ENCODE results near the gene CS.
"Not testable (repeated sequence)": the region's sequence is repeated elsewhere in the genome, so short reads cannot be mapped to it uniquely, and the experiment has no call there.

Gene CS

GRCh38 chr12:56299853-56300643 lies at the start of gene CS:
TSS of gene CS (minus strand) at chr12:56300330. CDS start at chr12:56300201, 129 bp downstream.
- peak; percentile 94 for DNase-seq

- DNase-seq: no peak
Observed at GRCh38 chr12:56348776-56349175, 48.6 kb upstream of the CS start.

GRCh38 chr12:56347255-56347654 lies 47.1 kb upstream of the CS start:
- DNase-seq: not testable (repeated sequence)

DNA sequence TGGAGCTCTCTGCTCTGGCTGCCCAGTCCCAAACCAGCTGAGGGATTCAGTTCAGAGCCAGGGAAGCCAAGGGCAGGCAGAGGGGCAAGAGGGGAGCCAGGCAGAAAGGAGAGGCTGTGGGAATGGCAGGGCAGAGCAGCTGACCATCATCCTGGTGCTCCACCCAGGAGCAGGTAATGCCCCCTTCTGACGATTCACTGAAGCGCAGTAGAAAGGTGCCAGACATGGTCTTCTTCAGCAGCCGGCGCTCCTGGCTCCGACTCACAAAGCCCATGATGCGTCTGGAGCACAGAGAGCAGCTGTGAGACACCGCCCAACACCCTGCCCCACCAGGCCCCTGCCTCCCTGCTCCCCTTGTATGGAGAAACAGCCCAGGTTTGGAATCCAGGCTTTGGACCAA lies 46.5 kb upstream of the CS start:
- no peak for DNase-seq

DNA sequence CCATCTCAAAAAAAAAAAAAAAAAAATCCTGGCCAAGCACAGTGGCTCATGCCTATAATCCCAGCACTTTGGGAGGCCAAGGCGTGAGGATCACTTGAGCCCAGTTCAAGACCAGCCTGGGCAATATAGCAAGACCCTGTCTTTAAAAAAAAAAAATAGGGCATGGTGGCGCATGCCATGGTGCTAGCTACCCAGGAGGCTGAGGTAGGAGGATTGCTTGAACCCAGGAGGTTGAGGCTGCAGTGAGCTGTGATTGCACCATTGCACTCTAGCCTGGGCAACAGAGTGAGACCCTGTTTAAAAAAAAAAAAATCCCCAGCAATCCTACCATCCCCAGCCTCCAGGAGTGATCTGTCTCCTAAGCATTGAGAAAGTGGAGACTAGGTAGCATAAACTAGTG lies 42.2 kb upstream of the CS start:
- not testable (repeated sequence) for DNase-seq

- DNase-seq: no peak
Observed at GRCh38 chr12:56341616-56342015, 41.5 kb upstream of the CS start.

DNA sequence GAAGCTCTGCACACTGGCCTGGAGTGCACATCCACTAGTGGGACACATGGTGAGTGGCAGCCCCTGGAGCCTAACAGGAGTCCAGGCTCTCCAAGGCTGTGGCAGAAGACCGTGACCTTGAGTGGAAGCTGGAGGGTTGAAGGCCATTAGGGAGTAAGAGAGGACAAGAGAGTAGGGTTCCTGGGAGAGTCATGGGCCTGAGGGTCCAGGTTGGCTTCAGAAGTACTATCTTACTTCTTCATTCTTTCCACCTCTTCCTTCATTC lies 39.0 kb upstream of the CS start:
- no peak for DNase-seq

GRCh38 chr12:56338308-56339157 lies 38.4 kb upstream of the CS start, which contains the start of gene IL23A:
TSS of gene IL23A (plus strand) at chr12:56338884. CDS start at chr12:56339045, 161 bp downstream.
- DNase-seq: peak; percentile 71

DNA sequence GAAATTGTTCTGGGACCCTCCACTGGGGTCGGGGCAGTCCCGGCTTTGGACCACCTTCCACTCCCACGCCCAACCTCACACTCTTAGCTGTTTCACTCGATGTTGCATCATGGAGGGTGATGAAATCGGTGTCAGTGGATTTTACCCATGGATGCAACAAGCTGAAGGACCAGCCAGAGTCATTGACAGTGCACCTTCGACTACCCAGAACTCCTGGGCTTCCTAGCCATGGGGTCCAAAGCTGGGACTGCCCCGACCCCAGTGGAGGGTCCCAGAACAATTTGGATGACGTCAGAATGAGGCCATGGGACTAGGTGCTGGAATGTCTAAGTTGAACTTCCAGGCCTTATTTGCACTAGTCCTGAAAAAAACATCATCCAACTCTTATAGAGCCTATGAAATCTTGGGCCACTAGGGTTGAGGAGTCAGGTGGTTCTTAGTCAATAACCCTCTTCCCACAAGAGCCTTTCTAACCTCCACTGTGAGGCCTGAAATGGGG lies 37.7 kb upstream of the CS start:
- DNase-seq: no peak

DNA sequence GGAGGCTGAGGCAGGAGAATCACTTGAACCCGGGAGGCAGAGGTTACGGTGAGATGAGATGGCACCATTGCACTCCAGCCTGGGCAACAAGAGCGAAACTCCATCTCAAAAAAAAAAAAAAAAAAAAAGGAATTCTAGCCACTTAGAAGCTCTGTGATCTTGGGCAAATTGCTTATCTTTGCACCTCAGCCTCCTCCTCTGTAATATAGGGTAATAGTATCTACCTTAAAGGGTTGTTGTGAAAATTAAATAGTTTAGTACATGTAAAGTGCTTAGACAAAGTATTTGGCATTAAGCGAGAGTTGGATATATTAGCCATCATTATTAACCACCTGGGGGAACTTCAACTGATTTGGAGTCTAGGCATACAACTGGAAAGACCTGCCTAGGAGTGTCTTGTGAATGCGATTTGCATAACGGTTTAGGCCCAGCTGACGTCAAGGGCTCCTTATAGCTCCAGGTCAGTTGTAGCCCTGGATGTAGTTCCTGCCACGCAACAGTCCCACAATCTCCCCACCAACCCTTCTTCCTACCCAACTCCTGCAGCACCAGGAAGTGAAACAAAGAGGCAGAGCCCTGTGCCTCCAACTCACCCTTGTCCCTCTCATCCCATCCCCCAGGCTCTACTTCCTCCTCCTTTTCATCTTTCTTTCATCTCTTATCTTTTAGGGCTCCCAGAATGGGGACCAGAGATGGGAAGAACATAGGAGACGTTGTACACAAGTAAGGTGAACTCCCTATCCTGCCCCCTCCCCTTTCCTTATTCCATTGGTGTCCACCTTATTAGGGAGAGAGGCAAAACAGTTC lies 36.4 kb upstream of the CS start:
- no peak for DNase-seq

DNA sequence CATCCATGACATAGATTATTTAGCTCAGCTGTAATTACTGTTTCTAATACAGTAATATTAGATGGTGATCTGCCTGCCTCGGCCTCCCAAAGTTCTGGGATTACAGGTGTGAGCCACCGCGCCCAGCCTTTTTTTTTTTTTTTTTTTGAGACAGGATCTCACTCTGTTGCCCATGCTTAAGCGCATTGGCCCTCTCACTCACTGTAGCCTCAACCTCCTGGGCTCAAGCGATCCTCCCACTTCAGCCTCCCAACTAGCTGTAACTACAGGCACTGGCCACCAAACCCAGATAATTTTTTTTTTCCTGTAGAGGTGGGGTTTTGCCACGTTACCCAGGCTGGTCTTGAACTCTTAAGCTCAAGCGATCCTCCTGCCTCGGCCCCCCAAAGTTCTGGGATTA lies 35.4 kb upstream of the CS start:
- not testable (repeated sequence) for DNase-seq

GRCh38 chr12:56334490-56334793 lies 34.3 kb upstream of the CS start:
- no peak for DNase-seq

GRCh38 chr12:56333679-56334489 lies 33.8 kb upstream of the CS start, which contains the start of gene PAN2:
TSS of gene PAN2 (minus strand) at chr12:56334000. CDS start at chr12:56333094, 906 bp downstream.
- peak; percentile 90 for DNase-seq

DNA sequence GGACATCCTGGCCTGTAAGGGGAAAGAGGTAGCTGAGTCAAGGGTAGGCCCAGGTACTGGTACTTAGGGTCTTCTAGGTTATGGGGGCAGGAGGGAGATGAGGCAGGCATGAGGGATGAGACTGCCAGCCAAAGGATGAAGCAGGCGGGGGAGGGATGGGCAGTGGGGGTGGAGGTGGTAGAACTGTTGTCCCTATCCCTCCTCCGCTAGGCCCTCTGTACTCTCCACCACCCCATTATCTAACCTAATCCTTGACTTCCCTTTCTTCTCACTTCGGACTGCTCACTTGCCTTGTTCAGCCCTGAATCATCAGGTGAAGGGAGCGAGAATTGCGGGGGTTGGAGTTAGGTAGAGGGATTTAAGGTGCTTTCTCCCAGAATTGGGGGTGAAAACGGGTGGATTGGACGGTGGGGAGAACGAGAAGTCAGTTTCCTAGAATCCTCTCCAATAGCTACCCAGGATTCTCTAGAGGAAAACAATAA lies 33.1 kb upstream of the CS start:
- no peak for DNase-seq

DNA sequence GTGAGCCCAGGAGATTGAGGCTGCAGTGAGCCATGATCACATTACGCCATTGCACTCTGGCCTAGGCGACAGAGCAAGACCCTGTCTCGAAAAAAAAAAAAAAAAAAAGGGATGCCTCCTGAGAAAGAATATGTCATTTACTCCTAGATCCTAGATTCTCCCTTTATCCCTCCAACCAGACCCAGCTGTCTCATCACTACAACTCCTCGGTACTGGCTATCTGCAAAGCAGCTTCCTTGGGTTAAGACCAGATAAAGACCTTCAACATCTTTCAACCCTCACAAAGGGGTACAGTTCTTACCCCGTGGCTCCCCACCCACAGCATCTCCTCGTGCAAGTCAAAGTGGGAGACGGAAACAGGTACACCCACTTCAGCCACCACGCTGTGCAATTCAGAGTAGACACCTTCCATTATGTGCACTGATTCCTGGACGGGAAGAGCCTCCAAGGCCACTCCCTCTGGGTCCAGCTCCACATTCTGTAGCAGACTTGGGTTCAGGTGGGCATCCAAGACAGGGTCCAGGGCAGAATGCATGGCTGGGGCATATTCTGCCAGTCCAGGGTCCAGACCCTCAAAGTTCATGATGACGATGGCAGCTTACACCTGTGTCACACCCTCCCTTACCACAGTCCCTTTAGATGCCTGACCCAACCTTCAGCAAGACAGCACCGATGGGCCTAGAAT lies 32.5 kb upstream of the CS start:
- no peak for DNase-seq

DNA sequence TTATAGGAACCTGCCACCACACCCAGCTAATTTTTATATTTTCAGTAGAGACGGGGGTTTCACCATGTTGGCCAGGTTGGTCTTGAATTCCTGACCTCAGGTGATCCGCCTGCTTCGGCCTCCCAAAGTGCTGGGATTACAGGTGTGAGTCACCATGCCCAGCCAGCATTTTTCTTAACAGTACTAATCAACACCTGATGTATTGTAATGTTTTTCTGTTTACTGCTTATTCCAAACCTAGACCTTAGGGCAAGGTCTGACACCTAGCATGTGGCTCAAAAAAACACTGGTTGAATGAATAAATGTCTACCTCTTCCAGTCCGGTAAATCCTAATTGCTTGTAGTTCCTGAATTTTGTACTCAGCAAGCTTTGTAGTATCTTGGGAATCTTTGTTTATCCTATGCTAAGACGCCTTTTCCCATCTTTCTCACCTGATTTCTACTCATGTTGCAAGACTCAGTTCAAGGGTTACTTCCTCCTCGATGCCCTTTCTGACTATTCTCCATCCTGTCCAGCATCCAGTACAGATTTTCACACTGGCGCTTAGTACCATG lies 30.9 kb upstream of the CS start:
- no peak for DNase-seq

- DNase-seq: no peak
Observed at GRCh38 chr12:56326533-56326932, 26.4 kb upstream of the CS start.

- DNase-seq: no peak
Observed at GRCh38 chr12:56326126-56326525, 26.0 kb upstream of the CS start.

DNA sequence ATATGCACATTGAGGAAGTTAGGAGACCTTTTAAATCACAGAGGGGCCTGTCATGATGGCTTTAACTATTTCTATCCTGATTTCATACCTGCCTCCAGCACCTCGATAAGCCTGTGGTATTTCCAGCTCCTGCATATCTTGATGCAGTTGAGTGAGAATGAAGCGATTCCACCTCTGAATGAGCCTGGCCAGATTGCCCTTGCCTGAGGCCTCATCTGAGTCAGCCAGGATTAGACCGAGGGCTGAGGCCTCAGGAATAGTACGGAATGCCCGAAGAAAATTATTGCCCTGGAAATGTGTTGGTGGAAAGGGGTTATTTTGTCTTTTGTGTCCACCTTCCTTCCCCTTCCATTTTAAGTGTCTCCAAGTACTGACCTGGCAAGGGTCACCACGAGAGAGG lies 24.1 kb upstream of the CS start:
- DNase-seq: no peak

DNA sequence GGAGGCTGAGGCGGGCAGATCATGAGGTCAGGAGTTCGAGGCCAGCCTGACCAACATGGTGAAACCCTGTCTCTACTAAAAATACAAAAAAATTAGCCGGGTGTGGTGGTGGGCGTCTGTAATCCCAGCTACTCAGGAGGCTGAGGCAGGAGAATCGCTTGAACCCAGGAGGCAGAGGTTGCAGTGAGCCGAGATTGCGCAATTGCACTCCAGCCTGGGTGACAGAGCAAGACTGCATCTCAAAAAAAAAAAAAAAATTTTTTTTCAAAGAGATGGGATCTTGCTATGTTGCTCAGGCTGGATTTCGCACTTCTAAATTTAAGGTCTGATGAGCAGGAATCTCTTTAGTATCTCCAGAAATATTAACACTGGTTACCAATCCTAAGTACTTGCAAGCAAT lies 21.5 kb upstream of the CS start:
- DNase-seq: not testable (repeated sequence)

DNA sequence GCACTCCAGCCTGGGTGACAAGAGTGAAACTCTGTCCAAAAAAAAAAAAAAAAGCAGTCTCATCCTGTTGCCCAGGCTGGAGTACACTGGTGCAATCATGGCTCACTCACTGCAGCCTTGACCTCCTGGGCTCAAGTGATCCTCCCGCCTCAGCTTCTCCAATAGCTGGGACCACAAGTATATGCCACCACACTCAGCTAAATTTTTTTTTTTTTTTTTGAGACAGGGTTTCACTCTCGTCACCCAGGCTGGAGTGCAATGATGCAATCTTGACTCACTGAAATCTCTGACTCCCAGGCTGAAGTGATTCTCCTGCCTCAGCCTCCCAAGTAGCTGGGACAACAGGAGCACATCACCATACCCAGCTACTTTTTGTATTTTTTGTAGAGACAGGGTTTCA lies 20.9 kb upstream of the CS start:
- DNase-seq: no peak

Data from kidney glomerular epithelial cell (primary cell).